ENCODE measurements around the gene THAP11. TPM values are rescaled to one million over a fixed set of nuclear protein-coding genes. Genes with fewer than 3 reads are reported as not detected.

THAP11 gene
- polyA plus RNA-seq, 1 donor from 2014 or later, result 42.6 TPM

DNA sequence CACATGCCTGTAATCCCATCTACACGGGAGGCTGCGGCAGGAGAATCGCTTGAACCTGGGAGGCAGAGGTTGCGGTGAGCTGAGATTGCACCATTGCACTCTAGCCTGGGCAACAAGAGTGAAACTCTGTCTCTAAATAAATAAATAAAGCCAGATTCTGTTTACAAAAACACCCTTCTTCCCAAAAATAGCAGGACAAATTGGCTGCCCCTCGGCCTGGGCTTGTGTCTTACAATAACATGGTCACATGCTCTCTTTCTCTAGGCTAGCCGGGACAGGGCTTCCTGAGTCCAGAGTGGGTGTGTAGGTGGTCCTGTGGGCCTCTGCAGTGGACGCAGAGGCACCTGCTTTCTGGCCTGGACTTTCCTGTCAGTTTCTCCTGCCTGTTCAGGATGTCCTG lies 27.5 kb downstream of the THAP11 start:
- Histone ChIP-seq H3K4me2 (ENCODE audit: low read length) (no peak overlapping the region), H2AFZ (ENCODE audit: low read depth, low read length) (no peak overlapping the region), H3K9me3 (ENCODE audit: low read length) (no peaks in the 10 kb centered on the region), H3K36me3 (ENCODE audit: insufficient read depth, low read length) (no peaks in the 10 kb centered on the region), H4K20me1 (ENCODE audit: insufficient read depth) (no peaks in the 10 kb centered on the region), H3K27ac (ENCODE audit: low read length) (no peak overlapping the region), H3K4me3 (ENCODE audit: low read length) (no peak overlapping the region), H3K9ac (ENCODE audit: low read length) (no peak overlapping the region), H3K79me2 (replicated peaks; ENCODE audit: insufficient read depth, low read length) (peaks cover 17% of the 10 kb centered on the region), H3F3A (ENCODE audit: insufficient read depth, low read length, poor library complexity, severe bottlenecking) (no peaks in the 10 kb centered on the region), H3K27me3 (ENCODE audit: insufficient read depth, low read depth, low read length) (no peaks in the 10 kb centered on the region), H3K9me2 (ENCODE audit: insufficient read depth, low read length) (no peaks in the 10 kb centered on the region)
- TF ChIP-seq, protein P1, sequence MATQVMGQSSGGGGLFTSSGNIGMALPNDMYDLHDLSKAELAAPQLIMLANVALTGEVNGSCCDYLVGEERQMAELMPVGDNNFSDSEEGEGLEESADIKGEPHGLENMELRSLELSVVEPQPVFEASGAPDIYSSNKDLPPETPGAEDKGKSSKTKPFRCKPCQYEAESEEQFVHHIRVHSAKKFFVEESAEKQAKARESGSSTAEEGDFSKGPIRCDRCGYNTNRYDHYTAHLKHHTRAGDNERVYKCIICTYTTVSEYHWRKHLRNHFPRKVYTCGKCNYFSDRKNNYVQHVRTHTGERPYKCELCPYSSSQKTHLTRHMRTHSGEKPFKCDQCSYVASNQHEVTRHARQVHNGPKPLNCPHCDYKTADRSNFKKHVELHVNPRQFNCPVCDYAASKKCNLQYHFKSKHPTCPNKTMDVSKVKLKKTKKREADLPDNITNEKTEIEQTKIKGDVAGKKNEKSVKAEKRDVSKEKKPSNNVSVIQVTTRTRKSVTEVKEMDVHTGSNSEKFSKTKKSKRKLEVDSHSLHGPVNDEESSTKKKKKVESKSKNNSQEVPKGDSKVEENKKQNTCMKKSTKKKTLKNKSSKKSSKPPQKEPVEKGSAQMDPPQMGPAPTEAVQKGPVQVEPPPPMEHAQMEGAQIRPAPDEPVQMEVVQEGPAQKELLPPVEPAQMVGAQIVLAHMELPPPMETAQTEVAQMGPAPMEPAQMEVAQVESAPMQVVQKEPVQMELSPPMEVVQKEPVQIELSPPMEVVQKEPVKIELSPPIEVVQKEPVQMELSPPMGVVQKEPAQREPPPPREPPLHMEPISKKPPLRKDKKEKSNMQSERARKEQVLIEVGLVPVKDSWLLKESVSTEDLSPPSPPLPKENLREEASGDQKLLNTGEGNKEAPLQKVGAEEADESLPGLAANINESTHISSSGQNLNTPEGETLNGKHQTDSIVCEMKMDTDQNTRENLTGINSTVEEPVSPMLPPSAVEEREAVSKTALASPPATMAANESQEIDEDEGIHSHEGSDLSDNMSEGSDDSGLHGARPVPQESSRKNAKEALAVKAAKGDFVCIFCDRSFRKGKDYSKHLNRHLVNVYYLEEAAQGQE (IDR thresholded peaks at IDR 0.05; ENCODE audit: borderline replicate concordance), result no peak
- TF ChIP-seq RAD21 (conservative IDR thresholded peaks at IDR 0.05) (no peak), SMC3 (conservative IDR thresholded peaks at IDR 0.05; ENCODE audit: poor library complexity) (no peak), MXI1 (conservative IDR thresholded peaks at IDR 0.05; ENCODE audit: poor library complexity, severe bottlenecking) (no peak), TAF1 (IDR thresholded peaks at IDR 0.05; ENCODE audit: low read depth) (no peak), EZH2 (IDR thresholded peaks at IDR 0.05; ENCODE audit: borderline replicate concordance, insufficient read depth, low read length, poor library complexity, severe bottlenecking) (no peak), POLR2AphosphoS5 (IDR thresholded peaks at IDR 0.05) (no peak), EP300 (conservative IDR thresholded peaks at IDR 0.05; ENCODE audit: poor library complexity, severe bottlenecking) (no peak), CTCF (IDR thresholded peaks at IDR 0.05; ENCODE audit: poor library complexity, severe bottlenecking) (no peak)

DNA sequence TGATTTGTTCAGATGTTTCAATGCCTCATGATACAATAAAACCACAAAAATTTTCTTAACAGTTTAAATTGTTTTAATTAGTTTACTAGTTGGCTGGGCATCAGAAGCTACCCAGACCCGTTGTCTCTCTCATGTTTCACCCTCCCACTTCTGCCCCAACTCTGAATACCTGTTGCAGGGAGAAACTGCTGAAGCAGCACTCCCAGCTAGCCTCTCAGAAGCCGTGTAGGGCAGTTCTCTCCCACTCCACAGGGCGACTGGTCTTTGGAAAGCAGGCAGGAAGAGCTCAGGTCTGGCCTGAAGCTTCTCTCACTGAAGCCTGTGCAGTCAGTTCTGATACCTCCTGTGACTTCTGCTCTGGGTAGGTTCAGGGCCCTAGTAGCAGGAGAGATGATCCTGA lies 29.1 kb downstream of the THAP11 start:
- H3K9ac ChIP-seq (ENCODE audit: low read length), result no peak overlapping the region
- H3K27ac ChIP-seq (ENCODE audit: low read length), result no peak overlapping the region
- TF ChIP-seq TAF1 (IDR thresholded peaks at IDR 0.05; ENCODE audit: low read depth) (no peak), CTCF (IDR thresholded peaks at IDR 0.05; ENCODE audit: poor library complexity, severe bottlenecking) (no peak), SMC3 (conservative IDR thresholded peaks at IDR 0.05; ENCODE audit: poor library complexity) (no peak), EZH2 (IDR thresholded peaks at IDR 0.05; ENCODE audit: borderline replicate concordance, insufficient read depth, low read length, poor library complexity, severe bottlenecking) (no peak)
- H4K20me1 ChIP-seq (ENCODE audit: insufficient read depth), result no peaks in the 10 kb centered on the region
- no peak overlapping the region for H2AFZ ChIP-seq (ENCODE audit: low read depth, low read length)
- no peak overlapping the region for H3K4me2 ChIP-seq (ENCODE audit: low read length)
- no peak overlapping the region for H3K4me3 ChIP-seq (ENCODE audit: low read length)
- peaks cover 26% of the 10 kb centered on the region for H3K79me2 ChIP-seq (replicated peaks; ENCODE audit: insufficient read depth, low read length)
- no peaks in the 10 kb centered on the region for H3K27me3 ChIP-seq (ENCODE audit: insufficient read depth, low read depth, low read length)
- no peaks in the 10 kb centered on the region for H3K9me3 ChIP-seq (ENCODE audit: low read length)
- H3K36me3 ChIP-seq (ENCODE audit: insufficient read depth, low read length), result no peaks in the 10 kb centered on the region
- no peaks in the 10 kb centered on the region for H3K9me2 ChIP-seq (ENCODE audit: insufficient read depth, low read length)
- no peaks in the 10 kb centered on the region for H3F3A ChIP-seq (ENCODE audit: insufficient read depth, low read length, poor library complexity, severe bottlenecking)

All from neural cell (in vitro differentiated cells).